GM18858 (cell line): ENCODE data around the gene GFOD1.

ENCODE experiments used
- ATAC-seq: cut with Tn5 transposase; IDR thresholded peaks from one replicate; pipeline ENCODE4 v1.9.1; 2021; ENCODE audit not compliant: unreplicated experiment

The GFOD1 gene

DNA sequence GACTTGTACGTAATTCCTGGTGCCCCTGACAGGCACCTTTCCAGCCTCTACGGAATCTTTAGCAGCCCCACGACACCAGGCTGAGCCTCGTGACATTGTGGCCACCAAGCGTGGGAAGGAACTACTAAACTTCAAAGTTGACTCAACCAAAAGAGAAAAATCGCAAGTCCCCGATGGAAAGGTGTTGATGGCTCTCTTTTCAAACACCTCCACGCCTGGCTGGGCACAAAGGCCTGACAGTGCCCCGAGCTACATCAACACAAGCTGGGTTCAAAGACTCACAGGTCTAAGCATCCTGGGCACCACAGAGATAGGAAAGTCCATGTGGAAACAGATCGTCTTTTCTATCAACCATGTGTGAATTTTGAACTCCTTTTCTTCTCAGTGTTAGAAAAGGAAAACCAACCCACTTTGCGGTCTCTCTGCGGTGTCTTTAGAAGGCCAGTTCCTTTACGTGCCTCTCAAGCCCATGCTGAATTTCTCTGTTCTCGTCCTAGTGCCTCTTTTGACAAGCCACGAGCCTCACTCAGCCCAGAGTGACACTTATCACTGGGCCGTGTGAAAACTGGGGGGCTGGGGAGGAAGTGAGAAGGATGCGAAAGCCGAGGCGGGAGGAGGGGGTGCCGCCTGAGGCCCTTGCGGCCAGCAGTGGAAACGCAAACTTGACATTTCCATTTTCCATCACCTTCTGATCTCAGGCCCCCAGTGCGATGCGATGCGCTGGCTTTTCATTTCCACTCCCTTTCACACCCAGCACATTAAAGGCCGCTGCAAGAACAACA lies 59.4 kb downstream of the GFOD1 start:
- peak; percentile 56 for ATAC-seq

DNA sequence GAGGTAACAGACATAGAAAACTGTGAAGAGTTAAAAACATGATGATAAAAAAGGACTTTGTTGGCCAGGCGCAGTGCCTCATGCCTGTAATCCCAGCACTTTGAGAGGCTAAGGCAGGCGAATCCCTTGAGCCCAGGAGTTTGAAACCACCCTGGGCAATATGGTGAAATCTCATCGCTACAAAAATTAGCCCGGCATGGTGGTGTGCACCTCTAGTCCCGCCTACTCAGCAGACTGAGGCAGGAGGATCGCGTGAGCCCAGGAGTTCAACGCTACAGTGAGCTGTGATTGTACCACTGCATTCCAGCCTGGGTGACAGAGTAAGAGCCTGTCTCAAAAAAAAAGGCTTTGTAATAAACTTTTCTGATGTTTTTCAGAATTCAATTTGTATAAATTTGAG lies 60.1 kb downstream of the GFOD1 start:
- ATAC-seq: no peak

DNA sequence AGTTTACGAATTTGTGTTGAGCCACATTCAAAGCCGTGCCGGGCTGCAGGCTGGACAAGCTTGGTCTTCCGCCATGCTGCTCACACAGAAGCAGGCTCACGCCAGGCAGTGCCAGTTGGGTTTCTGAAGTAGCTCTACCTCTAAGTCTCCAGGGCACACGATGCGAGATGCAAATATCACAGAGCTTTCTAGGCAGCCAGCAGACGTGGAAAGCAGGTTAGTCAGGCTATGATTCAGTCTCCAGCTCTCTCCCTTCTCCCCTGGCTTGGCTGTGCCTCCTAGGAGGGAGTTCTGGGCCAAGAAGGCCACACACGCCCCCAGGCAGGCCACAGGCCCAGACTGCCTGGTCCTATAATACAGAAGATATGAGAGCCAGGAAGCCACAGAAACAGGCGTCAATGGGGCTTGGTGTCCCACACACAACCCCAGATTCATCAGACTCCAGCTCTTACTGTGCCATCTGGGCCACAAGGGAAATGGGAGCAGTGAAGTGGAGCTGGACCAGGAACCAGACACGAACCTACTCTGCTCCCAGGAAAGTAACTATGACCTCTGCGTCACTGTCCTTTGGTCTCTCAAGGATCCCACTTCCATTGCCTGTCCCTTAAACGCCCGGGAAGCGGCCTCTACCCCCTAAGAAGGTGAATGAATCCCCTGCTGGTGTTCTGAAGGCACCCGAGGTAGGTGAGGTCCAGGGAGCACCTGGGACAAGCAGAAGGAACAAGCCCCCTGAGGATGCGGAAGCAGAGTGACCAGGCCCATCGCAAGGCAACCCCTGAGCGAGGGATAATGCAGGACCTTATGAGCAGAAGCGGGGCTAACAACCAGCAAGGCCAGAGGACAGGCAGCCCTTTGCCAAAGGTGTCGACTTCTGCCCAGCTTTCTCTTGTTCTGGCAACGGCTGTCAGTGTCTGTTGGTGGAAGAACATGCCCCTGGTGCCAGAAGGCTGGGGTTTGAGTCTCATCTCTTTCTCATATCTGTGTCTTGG lies 61.2 kb downstream of the GFOD1 start:
- ATAC-seq: no peak

DNA sequence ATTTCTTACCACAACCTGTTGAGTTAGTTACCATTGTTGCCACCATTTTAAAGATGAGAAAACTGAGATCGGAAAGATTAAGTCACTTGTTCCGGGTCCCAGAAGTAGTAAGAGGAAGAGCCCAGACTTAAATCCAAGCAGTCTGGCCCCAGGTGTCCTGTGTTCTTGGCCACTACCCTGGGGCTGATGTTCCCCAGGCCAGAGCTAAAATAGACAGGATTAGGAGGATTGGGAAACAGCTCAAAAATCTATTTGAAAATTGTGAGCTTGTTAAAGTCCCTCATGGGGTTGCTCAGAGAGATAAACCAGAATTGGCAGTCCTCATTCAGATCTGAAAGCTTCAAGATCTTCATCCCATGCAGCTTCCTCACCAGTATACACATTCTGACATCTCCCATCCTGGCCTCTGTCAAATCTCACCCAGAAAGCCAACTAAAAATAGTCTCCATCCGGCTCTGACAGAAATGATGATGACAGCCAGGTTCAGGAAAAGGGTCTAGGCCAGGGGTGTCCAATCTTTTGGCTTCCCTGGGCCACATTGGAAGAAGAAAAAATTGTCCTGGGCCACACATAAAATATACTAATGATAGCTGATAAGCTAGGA lies 62.0 kb downstream of the GFOD1 start:
- no peak for ATAC-seq

DNA sequence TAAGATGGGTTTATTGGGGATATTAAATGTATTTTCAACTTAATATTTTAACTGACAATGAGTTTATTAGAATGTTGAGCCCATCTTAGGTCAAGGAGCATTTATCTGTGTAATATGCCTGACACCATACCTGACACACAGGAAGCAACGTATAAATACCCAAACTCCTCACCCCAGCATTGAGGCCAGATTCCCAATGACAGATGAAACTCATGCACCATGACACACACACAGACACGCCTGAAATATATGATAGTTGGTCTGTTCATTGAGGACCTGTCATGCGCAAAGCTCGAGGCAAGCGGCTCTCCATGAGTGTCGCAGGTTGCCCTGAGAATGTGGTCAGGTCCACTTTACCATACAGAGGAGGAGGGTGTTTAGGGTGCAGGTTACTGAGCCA lies 64.1 kb downstream of the GFOD1 start:
- no peak for ATAC-seq

GRCh38 chr6:13422681-13423221 lies 64.6 kb downstream of the GFOD1 start:
- ATAC-seq: no peak

DNA sequence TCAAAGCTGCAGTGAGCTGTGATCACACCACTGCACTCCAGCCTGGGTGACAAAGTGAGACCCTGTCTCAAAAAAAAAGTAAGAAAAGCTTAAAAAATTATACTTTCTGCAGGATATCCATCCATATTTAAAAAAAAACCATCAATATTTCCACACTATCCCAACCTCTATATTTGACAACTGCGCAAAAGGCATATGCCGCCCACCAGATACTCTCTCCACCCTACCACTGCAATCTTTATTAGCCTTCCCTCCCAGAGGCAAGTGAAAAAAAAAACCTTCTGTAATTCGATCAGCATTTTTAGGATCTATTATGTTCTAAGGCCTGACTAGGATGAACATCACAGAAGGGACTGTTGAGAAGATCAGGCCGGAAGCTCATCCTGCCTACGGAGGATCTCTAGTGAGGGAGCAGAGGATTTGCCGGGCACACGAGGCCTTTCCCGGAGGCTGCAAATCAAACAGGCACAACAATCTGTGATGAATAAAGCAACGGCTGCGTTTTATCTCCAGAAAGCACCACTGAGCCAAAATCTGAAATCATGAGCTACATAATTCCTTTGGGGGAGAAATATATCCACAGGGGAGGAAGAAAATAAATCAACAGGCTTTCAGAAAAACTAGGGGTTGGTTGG lies 65.9 kb downstream of the GFOD1 start:
- no peak for ATAC-seq

DNA sequence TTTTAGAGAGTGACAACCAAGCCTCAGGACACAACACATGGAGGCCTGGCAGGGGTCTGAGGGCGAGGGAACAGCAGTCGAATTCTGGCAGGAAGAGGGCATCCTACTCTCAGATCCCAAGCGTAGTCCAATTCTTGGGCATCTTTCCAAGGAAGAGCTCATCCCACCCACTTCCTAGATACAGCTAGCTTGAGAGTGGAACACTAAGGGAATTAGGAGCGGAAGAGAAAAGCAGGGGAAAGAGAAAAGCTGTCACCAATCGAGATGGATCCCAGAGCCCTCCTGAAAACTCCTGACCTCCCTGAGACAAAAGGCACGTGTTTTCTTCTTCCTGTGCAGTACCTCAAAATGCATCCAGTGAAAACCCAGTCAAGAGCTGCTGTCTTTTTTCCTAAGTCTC lies 67.1 kb downstream of the GFOD1 start:
- no peak for ATAC-seq

- no peak for ATAC-seq
These were observed 67.8 kb downstream of the GFOD1 start for GRCh38 chr6:13419422-13420195.

GRCh38 chr6:13418844-13419243 lies 68.6 kb downstream of the GFOD1 start:
- ATAC-seq: no peak

- ATAC-seq: no peak
These were observed 69.4 kb downstream of the GFOD1 start for GRCh38 chr6:13417954-13418353.

DNA sequence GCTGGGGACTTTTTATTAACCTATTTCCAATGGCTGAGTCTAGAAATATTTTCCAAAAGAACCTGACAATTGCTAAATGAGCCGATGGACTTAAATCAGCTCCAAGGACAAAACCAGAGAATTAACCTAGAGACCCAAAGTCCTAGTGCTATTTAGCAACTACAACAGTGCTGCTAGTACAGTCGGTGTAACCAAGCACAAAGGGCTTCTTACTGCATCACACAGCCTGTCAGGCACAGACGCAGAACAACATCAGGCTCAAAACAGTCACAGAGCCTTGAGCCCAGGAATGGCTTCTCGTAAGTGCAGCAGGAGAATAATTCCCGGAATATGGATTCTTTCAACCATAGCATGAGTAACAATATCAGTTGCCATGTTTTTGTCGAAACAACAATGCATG lies 70.0 kb downstream of the GFOD1 start:
- no peak for ATAC-seq

DNA sequence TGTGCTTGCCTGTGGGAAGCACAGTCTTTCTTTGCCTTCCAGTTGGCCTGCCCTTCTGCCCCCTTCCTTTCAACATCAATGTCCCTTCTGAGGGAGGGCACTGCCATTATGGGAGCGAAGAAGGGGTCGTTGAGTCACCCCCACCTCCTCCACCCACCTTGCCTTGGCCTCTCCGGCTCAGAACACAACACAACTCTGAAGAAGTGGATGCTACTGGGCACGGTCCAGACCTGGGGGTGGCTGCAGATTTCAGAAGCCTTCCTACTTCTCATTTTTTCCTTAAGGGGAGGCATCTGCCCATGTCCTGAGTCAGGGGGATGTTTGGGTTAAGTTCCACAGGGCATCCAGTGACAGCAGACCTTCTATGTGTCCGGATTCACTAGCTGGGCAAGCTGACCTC lies 72.1 kb downstream of the GFOD1 start:
- no peak for ATAC-seq

DNA sequence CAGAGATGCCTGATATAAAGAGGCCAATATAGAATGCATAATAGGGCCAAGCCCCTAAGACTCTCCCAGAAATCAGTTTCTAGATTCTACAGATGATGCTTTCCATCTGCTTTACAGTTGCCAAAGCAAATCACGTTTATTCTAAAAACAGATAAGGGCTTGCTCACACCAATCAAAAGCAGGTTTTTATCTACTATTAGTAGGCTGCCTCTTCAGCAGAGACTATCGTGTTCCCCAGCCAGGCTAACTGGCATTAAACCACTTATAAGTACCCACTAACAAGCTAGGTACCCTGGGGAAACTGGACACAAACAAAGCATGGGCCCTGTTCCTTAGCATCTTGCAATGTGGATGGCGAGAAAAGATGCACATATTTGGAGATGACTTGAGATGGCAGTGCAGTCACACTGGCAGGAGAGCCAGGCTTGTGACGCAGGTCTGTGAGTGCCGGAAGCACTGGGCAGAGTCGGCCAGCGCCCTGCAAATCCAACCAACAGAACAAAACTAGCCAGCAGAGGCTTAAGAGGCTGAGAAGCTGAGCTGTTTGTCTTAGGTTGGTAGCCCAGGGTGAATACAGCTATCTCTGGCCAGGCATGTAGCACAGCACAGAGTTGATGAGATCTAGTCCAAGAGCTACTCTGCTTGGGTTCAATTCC lies 73.4 kb downstream of the GFOD1 start:
- ATAC-seq: no peak

DNA sequence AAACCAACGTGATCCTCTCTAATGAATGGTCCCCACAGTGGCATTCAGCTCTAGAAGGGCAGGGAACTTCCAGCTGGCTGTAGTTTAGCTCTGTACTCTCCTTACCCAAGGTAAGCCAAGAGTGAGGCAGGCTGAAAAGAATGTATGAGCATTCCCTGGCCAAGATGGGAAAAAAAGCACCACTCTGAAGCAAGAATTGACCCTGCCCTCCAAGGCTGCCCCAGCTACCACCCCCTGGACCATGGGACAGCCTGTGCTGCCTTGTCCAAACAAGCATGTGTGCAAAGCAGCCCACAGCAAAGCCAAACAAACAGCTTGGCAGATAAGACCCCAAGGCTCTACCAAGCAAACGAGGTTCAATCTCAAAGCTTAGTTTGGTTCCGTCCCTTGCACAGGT lies 73.9 kb downstream of the GFOD1 start:
- no peak for ATAC-seq

GRCh38 chr6:13412639-13413465 lies 74.5 kb downstream of the GFOD1 start:
- ATAC-seq: no peak

- ATAC-seq: no peak
These were observed 75.2 kb downstream of the GFOD1 start for GRCh38 chr6:13412211-13412610.

DNA sequence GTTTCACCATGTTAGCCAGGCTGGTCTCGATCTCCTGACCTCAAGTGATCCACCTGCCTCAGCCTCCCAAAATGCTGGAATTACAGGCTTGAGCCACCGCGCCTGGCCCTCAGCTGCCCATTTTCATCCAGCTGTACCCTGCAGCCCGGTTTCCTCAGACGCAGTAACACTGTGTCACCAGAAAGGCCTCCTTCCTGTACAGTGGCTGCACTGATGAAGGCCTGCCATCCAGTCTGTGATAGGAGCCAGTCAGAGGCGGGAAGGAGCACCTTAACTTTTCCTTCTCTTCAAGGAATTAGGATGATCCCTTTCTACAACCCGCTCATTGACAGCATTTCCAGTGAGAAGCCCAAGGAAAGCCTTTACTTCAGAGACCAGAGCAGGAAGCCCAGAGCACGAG lies 75.9 kb downstream of the GFOD1 start:
- no peak for ATAC-seq

DNA sequence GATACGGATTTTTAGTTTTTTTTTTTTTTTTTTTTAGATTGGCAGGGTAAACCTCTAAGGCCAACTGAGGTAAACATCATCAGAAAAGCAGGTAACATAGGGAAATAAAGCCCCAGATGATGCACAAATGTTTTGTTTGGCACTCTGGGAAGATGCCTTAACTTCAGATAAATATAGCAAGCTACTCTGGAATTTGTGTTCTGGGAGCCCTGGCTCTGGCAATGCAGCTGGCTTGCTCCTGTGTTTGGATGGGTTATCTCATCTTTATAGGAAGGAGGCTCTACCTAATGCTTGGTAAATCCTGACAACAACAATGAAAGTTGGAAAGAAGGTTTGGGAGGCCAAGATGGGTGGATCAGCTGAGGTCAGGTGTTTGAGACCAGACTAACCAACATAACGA lies 77.4 kb downstream of the GFOD1 start:
- no peak for ATAC-seq
